AG10803 (cell line): Measurements from ENCODE around the gene DPH1.

ENCODE experiments used
- DNase-seq: peaks from one replicate; pipeline ENCODE4 v3.0.0; 2010; ENCODE audit warnings: low read depth
- H3K4me3 ChIP-seq: 2 replicates; pipeline ENCODE4 v1.5.1; 2011; ENCODE audit warnings: mild to moderate bottlenecking, low read length, control low read depth
- CTCF ChIP-seq: conservative IDR thresholded peaks from 2 replicates; pipeline ENCODE4 v1.5.1; 2011; ENCODE audit warnings: mild to moderate bottlenecking, low read length, control low read depth, inconsistent platforms

DPH1 gene

GRCh38 chr17:2064520-2064971, 34.6 kb downstream of the DPH1 start:
- no peak for TF ChIP-seq CTCF
- H3K4me3 ChIP-seq, result no peak overlapping the region
- no peak for DNase-seq

- TF ChIP-seq CTCF, result peak; percentile 56
- peak; percentile 66 for DNase-seq
- H3K4me3 ChIP-seq, result no peak overlapping the region
Measured at GRCh38 chr17:2064980-2065785, 35.2 kb downstream of the DPH1 start.

- no peak for TF ChIP-seq CTCF
- DNase-seq, result no peak
- H3K4me3 ChIP-seq, result no peak overlapping the region
Measured at GRCh38 chr17:2065949-2066400, 36.0 kb downstream of the DPH1 start.

GRCh38 chr17:2067048-2067561, 37.2 kb downstream of the DPH1 start:
- DNase-seq, result no peak
- TF ChIP-seq CTCF, result no peak
- H3K4me3 ChIP-seq, result no peak overlapping the region

GRCh38 chr17:2067608-2068024, 37.7 kb downstream of the DPH1 start:
- no peak overlapping the region for H3K4me3 ChIP-seq
- TF ChIP-seq CTCF, result no peak
- DNase-seq, result peak; percentile 91

GRCh38 chr17:2068031-2068518, 38.1 kb downstream of the DPH1 start:
- H3K4me3 ChIP-seq, result no peak overlapping the region
- peak; percentile 49 for TF ChIP-seq CTCF
- peak; percentile 96 for DNase-seq
